Measurements from ENCODE around the gene SPSB2.
A peak's percentile ranks its signal among the peaks of the same experiment; 100 is the strongest.
"Not testable (repeated sequence)": the region's sequence is repeated elsewhere in the genome, so short reads cannot be mapped to it uniquely, and the experiment has no call there.

Gene SPSB2, protein sequence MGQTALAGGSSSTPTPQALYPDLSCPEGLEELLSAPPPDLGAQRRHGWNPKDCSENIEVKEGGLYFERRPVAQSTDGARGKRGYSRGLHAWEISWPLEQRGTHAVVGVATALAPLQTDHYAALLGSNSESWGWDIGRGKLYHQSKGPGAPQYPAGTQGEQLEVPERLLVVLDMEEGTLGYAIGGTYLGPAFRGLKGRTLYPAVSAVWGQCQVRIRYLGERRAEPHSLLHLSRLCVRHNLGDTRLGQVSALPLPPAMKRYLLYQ

DNA sequence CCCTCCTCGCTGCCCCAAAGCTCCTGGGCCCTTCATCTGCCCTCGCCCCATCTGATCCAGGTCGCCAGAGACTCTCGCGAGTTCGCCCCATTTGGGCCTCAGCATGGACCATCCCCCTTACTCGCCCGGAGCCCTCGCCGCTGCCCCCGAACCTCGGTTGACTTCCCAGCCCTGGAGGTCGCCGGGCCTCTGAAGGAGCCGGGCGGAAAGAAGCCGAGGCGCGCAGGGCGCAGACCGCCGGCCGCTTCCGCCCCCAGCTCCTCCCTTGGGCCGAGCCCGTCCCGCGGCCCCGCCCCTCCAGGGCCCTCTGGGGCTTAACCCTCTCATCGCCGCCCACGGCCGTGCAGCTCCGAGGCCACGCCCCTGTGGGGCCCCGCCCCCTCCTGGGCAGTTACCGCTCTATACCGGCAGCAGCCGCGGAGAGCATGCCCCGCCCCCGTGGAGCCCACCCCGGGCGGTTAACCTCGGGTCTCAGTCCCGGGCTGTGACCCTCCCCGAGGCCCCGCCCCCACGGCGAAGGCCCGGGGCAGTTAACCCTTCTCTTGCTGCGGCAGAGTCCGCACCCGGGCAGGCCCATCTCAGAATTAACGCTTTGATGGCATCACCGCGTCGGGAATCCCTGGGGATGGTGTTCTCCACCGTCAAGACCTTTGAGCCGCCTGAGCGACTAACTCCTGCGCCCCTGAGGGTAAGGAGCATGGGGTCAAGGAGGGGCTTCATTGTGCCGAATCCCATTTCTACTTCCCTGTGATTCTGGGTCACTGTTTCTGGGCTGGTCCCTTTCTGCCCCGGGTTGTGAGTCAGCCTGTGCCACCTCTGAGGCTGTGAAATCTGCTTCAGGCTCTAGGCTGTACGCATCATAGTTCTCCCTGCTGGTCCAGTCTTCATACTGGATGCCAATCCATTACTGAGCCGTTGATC is at the start of gene SPSB2:
Gene SPSB2 (minus strand): TSS at position 210 of the 921 bp plus-strand sequence. CDS start 402 bp downstream, outside the sequence.
- peak; percentile 99 for DNase-seq

DNA sequence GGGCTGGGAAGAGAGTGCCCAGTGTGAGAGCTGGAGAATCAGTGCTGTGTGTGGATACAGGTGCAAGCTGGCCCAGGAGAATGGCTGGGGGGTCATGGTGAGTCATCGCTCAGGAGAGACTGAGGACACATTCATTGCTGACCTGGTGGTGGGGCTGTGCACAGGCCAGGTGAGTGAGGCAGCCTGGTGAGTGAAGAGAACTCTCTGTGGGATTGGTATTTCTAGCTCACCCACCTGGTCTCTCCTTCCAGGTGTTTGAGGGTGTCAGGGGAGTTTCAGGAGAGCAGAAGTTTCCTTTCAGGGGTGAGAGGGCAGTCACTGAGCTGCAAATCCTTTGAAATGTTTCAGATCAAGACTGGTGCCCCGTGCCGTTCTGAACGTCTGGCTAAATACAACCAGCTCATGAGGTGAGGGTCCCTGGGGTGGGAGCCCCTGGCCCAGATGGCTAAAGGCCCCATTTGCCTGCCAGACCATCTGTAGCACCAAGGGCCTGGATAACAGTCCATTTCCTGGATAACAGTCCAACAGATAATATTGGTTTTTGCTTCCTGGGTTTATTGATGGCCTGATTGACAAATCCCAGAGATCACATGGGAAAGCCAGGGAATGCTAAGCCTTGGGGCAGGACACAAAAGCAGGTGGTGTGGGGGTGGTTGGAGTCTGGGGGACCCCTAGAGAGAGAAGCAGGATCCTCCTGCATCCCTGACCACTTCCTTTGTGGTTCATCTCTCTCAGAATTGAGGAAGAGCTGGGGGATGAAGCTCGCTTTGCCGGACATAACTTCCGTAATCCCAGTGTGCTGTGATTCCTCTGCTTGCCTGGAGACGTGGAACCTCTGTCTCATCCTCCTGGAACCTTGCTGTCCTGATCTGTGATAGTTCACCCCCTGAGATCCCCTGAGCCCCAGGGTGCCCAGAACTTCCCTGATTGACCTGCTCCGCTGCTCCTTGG is 49.2 kb upstream of the SPSB2 start:
- no peak for DNase-seq

DNA sequence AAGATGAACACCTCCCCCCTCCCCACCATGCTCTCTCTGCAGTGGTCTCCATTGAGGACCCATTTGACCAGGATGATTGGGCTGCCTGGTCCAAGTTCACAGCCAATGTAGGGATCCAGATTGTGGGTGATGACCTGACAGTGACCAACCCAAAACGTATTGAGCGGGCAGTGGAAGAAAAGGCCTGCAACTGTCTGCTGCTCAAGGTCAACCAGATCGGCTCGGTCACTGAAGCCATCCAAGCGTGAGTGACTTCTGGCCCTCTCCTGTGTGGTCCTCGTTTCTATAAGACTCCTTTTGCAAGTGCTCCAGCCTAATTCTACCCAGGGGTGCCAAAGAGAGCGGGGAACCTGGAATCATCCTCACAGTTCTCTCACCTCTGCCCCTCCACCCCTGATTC is 48.4 kb upstream of the SPSB2 start:
- DNase-seq: no peak

DNA sequence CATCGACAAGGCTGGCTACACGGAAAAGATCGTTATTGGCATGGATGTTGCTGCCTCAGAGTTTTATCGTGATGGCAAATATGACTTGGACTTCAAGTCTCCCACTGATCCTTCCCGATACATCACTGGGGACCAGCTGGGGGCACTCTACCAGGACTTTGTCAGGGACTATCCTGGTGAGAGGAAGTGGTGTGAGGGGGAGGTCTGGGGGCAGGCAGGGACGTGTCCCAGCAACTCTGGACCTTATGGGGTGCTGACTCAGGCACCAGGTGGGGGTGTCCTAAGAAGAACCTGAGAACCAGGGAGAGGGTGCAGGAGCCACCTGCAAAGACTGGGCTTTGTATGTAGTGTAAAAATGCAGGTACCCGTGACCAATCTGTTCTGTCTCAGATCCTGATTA is 46.5 kb upstream of the SPSB2 start:
- DNase-seq: no peak

DNA sequence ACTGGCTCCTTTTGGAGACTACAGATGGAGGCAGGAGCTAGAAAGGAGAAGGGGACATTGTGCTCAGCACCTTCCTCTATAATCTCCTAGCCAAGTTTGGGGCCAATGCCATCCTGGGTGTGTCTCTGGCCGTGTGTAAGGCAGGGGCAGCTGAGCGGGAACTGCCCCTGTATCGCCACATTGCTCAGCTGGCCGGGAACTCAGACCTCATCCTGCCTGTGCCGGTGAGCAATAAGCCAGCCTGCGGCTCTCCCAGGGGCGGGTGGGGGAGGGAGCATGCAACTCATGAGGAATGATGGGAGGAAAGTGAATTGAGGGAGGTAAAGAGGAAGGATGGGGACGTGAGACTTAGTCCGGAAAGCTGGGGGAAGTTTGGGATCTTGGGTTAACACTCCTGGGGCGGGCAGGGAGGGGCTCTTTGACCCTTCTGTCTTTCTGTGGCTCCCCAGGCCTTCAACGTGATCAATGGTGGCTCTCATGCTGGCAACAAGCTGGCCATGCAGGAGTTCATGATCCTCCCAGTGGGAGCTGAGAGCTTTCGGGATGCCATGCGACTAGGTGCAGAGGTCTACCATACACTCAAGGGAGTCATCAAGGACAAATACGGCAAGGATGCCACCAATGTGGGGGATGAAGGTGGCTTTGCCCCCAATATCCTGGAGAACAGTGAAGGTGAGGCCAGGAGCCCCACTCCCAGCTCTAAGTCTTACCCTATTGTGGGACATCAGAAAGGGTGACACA is 44.6 kb upstream of the SPSB2 start:
- no peak for DNase-seq

DNA sequence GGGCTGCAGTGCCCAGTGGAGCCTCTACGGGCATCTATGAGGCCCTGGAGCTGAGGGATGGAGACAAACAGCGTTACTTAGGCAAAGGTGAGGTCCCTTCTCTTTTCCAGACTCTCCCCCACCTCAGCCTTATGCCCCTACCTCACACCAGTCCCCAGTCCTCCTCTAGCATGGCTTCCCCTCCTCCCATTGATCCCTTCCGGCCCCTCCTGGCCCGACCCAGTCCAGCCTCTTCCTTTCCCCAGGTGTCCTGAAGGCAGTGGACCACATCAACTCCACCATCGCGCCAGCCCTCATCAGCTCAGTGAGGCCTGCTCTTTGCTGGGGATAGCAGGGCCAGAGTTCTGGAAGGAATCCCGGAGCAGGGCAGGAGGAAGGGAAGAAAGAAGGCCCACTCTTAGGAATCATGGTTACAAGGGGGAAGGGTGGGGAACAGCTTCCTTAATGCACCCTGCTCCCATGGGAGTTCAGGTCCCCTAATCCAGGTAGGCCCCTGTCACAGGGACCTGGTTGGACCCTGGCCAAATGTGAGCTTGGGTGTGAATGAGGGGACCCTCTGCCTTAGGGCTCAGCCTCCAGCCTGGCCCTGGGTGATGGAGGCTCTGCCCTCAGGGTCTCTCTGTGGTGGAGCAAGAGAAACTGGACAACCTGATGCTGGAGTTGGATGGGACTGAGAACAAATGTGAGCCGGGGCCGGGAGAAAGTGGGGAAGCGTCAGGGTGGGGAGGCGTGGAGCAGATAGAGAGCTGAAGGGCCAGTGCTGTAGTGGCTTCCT is 43.5 kb upstream of the SPSB2 start:
- no peak for DNase-seq

DNA sequence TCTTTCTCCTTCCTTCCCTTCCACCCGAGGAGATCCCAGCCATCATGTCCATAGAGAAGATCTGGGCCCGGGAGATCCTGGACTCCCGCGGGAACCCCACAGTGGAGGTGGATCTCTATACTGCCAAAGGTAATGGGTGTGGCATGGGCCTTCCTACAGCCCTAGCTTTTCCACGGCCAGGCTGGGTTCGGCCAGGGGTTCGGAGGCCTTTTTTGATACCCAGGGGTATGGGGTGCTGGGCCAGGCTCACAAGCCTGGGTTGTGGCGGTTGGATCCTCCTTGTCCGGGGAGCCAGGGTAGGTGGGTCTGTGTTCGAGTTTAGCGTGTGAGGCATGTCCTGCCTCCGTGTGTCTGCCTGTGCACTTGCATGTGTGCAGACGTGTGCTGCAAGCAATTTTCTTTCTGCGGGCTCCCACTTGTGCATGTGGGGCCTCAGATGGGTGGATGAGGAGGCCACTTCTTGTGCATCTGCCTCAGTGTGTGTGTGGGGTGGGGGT is 42.7 kb upstream of the SPSB2 start:
- DNase-seq: no peak

DNA sequence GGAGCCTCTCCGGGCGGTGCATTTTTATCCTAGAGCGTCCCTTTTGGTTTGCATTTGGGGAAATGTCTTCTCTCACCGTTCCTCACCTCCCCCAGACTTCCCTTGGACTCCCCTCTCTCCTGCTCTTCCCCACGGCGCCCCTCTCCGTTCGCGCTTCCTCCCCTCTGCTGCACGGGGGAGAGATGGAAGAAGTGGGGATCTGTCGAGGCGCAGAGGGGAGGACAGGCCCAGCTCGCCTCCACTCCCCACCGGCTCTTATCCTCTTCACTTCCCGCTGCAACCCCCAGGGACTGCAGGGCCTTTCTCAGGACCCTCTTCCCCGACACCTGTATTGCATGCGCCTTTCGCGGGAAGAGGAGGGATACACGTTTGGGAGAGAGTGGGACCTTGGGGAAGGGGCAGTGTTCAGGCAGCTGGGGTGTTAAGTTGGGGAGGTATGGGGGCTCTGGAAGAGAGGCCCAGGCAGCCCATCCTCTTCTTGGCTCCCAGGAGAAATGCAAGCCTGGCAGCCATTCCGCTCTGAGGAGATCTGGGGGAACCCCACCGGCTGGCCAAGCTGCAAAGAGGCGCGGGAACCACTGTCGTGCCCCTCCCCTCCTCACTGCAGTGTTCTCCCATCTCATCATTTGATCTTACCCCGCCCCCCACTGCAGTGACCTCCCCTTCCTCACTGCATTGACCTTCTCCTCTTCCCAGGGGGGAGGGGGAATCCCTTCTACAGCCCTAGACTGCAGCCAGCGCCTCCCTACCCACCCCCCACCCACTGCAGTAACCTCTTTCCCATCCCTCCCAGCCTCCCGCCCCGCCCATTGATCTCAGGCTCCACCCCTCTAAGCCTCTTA is 42.1 kb upstream of the SPSB2 start:
- DNase-seq: peak; percentile 46

DNA sequence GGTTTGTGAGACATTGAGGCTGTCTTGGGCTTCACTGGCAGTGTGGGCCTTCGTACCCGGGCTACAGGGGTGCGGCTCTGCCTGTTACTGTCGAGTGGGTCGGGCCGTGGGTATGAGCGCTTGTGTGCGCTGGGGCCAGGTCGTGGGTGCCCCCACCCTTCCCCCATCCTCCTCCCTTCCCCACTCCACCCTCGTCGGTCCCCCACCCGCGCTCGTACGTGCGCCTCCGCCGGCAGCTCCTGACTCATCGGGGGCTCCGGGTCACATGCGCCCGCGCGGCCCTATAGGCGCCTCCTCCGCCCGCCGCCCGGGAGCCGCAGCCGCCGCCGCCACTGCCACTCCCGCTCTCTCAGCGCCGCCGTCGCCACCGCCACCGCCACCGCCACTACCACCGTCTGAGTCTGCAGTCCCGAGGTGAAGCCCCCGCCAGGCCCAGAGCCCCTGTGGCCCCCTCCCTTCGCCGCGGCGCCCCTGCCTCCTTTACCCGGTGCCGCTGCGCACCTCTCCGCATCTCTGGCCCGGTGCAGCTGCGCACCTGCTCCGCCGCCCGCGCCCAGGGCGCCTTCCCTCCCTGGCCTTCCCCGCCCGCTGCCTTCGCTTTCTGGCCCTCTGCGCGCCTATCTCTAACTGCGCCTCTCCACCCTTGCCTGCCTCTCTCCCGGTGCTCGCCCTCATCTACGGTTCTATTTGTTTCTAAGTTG is 41.3 kb upstream of the SPSB2 start, which contains the start of gene ENO2:
Gene ENO2 (plus strand): TSS at position 335 of the 701 bp plus-strand sequence. CDS start 1,253 bp downstream, outside the sequence.
- peak; percentile 86 for DNase-seq

DNA sequence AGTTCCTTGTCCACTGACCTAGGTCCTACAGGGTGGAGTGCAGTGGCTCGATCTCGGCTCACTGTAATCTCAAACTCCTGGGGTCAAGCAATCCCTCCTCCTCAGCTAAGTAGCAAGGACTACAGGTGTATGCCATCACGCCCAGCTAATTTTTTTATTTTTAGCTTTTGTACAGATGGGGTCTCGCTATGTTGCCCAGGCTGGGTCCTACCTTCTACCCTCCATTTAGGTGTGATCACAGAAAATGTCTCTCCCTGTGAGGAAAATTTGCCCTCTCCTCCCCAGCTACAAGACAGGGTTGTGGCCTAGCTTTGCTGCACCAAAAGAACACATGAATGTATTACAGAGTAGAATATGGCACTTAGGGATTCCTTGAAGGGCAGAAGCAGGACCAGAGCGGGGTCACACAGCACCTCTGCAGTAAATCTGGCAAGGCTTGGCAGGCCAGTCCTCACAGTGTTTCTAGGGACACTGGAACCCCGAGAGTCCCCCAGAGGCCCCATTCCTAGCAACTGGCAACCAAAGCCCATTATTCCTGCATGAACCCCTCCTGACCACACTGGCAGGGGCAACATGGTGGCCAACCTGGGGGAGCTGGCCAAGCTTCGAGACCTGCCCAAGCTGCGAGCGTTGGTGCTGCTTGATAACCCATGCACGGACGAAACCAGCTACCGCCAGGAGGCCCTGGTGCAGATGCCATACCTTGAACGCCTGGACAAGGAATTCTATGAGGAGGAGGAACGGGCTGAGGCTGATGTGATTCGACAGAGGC is 39.2 kb upstream of the SPSB2 start:
- DNase-seq: no peak

DNA sequence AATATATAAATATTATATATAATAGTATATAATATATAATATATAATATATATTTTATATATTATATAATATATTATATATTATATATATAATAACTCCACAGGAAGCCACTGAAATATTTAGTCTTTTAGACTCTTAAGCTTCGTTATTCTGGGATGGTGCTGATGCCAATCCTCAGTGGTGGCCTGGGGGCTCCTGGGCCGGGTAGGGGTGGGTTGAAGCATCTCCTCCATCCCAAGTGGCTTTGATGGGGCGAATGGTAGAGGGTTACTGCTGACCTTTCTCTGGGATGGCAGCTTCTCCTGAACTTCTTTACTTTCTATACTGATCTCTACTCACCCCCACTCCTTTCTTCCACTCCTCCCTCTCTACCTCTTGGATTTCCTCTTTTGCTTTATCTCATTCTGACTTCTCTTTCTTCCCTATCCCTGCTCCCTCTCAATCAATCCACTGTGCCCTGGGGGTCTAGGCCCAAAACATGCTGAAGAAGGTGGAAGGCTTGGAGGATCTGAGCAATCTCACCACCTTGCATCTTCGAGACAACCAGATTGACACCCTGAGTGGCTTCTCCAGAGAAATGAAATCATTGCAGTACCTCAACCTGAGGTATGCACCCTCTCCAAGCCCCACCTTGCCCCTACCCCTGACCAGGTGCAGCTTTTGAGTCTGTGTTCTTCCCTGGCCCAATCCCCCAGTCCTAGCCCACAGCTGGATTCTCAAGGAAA is 36.5 kb upstream of the SPSB2 start:
- DNase-seq: no peak

DNA sequence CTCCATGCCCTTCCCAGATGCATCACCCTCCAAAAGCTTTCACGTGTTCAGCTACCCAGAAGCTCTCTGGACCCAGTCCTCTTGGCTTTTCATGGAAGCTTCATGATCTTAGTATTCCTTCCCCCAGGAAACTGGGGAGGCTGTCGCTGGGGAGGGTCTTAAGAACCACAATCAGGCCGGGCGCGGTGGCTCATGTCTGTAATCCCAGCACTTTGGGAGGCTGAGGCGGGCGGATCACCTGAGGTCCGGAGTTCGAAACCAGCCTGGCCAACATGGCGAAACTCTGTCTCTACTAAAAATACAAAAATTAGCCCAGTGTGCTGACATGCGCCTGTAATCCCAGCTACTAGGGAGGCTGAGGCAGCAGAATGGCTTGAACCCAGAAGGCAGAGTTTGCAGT is 35.0 kb upstream of the SPSB2 start:
- not testable (repeated sequence) for DNase-seq

DNA sequence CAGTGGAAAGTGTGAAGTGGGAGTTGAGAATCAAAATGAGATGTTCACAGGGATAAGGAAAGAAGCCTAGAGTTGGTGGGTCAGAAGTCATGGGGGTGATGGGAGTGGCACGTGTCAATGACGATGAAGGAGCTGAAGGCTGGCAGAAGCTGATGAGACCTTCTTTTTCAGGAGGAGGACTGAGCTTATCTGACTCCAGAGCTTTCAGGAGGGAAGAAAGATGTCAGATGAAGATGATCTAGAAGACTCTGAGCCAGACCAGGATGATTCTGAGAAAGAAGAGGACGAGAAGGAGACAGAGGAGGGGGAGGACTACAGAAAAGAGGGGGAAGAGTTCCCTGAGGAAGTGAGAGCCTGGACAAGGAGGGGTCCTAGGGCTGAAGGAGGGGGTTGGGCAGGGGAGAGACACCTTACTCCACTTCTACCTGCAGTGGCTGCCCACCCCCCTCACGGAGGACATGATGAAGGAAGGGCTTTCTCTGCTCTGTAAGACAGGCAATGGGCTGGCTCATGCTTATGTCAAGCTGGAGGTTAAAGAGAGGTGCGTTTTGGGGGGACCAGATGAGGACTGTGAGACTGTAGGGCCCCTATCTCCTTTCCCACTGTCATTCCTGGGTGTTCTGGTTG is 32.4 kb upstream of the SPSB2 start:
- no peak for DNase-seq

DNA sequence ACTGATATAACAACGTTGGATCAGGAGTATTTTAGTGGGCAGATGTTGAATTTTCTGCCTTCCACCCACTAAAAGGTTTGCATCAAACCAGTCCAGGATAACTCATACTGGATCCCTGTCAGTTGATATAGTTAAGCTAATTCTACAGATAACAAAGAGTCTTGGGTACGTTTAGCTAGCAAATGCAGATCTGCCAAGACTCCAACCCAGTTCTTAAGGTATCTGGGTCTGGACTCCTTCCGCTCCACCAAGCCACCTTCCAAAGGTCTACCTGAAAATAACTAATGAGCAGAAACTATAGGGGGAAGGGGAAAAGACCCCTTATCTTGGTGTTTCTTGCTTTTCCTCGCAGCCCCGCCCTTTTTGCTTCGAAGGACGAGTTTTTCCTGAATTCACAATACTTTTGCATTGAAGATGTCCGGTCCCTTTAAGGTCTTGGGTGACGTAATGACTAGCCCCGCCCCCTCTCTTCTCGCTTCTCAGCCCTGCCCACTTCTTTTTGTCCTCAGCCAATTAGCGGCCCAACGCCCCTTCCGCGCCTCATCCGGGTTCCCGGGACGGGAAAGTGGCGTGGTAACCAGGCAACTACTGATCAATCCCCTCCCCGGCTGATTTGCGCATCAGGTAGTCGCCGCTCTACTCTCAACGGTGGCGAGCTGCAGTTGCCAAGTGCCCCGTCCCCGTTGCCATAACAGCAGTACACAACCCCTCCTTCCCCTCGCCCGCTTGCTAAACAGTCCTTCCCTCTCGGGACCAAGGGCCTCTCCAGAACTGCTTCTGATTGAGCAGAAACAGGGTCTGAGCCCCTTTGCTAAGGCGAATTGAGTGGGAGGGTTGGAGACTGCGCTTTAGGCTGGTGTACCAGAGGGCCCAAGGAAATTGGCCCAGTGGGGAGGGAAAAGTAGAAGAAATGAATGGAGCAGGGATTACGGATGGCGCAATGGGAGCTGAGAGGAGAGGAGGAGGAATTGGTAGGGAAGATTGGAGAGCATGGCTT is 31.5 kb upstream of the SPSB2 start, which contains the start of gene LRRC23:
Gene LRRC23 (plus strand): TSS at position 543 of the 997 bp plus-strand sequence. CDS start 812 bp downstream, outside the sequence.
- DNase-seq: peak; percentile 99

DNA sequence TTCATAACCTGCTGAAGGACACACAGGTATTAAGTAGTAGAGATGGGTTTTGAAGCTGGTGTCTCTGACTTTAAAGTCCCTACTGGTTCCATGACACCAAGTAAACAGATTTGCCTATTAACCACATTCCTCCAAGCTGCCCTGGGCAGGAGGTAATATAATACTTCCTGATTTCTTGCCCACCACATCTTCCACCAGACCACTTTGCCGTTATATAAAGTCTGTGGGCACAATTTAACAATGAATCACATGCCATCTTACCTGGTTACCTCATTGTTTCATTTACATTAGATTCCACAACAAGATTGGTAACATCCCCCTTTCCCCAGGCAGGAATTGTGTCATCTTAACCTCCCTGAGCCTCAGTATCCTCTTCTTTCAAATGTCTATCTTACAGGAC is 30.6 kb upstream of the SPSB2 start:
- DNase-seq: no peak

DNA sequence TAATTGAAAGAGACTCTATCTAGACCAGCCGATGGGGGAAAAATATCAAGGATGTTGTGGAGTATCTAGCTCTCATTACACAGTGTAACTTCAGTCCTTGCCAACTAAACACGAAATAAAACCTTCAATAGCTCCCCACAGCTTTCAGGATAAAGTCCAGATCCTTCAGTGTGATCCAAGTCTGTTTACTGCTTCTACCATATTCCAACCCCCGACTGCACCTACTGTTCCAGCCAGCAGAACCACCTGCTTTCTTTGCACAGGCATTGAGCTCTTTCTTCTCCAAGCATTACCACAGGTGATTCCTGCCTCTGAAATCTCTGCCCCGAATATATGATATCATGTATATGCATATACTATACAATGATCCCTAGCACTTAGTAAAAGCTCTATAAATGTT is 29.3 kb upstream of the SPSB2 start:
- no peak for DNase-seq

Data from activated CD4-positive, alpha-beta T cell treated with anti-CD3 and anti-CD28 coated beads for 48 hours (primary cell).